GM23338 (cell line): ENCODE measurements around the gene LMO7. TPM values are rescaled to one million over a fixed set of nuclear protein-coding genes. Genes with fewer than 3 reads are reported as not detected.

Experiments
- ATAC-seq: fragments of 200-7000 bp; cut with Tn5 transposase; 3 replicates; pipeline ENCODE4 v1.9.1; 2020
- DNase-seq: peaks from one replicate; pipeline ENCODE4 v3.0.0-alpha.2; 2015; ENCODE audit warnings: low spot score
- H2AFZ ChIP-seq: fragments of 200-600 bp; sonication (generic); 2 replicates; pipeline ENCODE4 v1.8.0; 2016; ENCODE audit warnings: antibody characterized with exemption, mild to moderate bottlenecking, moderate library complexity
- H3F3A ChIP-seq: fragments of 200-600 bp; sonication (generic); replicated peaks from 2 replicates; pipeline ENCODE4 v1.8.0; 2017; ENCODE audit warnings: antibody characterized with exemption, mixed run types, low read depth
- H3K27ac ChIP-seq: fragments of 200-600 bp; sonication (generic); 2 replicates; pipeline ENCODE4 v1.6.1; 2016; ENCODE audit warnings: low read depth
- H3K27me3 ChIP-seq: fragments of 200-600 bp; sonication (generic); 2 replicates; pipeline ENCODE4 v1.8.0; 2016; ENCODE audit warnings: mild to moderate bottlenecking, mixed run types, moderate library complexity; ENCODE audit not compliant: insufficient read depth
- H3K36me3 ChIP-seq: fragments of 200-600 bp; sonication (generic); 2 replicates; pipeline ENCODE4 v1.8.0; 2016; ENCODE audit warnings: mild to moderate bottlenecking; ENCODE audit not compliant: insufficient read depth
- H3K4me1 ChIP-seq: fragments of 200-600 bp; sonication (generic); 2 replicates; pipeline ENCODE4 v1.8.0; 2016; ENCODE audit warnings: mild to moderate bottlenecking, moderate library complexity; ENCODE audit not compliant: insufficient read depth
- H3K4me2 ChIP-seq: fragments of 200-600 bp; sonication (generic); 2 replicates; pipeline ENCODE4 v1.7.1; 2017; ENCODE audit warnings: mixed run types
- H3K4me3 ChIP-seq: fragments of 200-600 bp; sonication (generic); 2 replicates; pipeline ENCODE4 v1.6.1; 2016; ENCODE audit warnings: mixed run types
- H3K79me2 ChIP-seq: fragments of 200-600 bp; sonication (generic); replicated peaks from 2 replicates; pipeline ENCODE4 v1.8.0; 2017; ENCODE audit warnings: mild to moderate bottlenecking; ENCODE audit not compliant: insufficient read depth
- H3K9me2 ChIP-seq: fragments of 200-600 bp; sonication (generic); 2 replicates; pipeline ENCODE4 v1.8.0; 2017; ENCODE audit not compliant: insufficient read depth
- H4K20me1 ChIP-seq: fragments of 200-600 bp; sonication (generic); replicated peaks from 2 replicates; pipeline ENCODE4 v1.8.0; 2017; ENCODE audit warnings: mild to moderate bottlenecking; ENCODE audit not compliant: insufficient read depth
- H3K27ac Mint-ChIP-seq: 2 replicates; pipeline ENCODE4 v1.8.0; 2020; ENCODE audit warnings: inconsistent platforms, mild to moderate bottlenecking, moderate library complexity, mixed read lengths
- H3K27me3 Mint-ChIP-seq: 3 replicates; pipeline ENCODE4 v1.8.0; 2022; ENCODE audit warnings: low read depth, mild to moderate bottlenecking, moderate library complexity, mixed read lengths, inconsistent platforms; ENCODE audit not compliant: insufficient read depth, poor library complexity
- H3K36me3 Mint-ChIP-seq: 3 replicates; pipeline ENCODE4 v1.8.0; 2021; ENCODE audit warnings: low read depth, mild to moderate bottlenecking, inconsistent platforms, moderate library complexity, mixed read lengths
- H3K4me1 Mint-ChIP-seq: 3 replicates; pipeline ENCODE4 v1.8.0; 2020; ENCODE audit warnings: mild to moderate bottlenecking, inconsistent platforms, mixed read lengths
- H3K4me3 Mint-ChIP-seq: 3 replicates; pipeline ENCODE4 v1.8.0; 2021; ENCODE audit warnings: moderate library complexity, mild to moderate bottlenecking, inconsistent platforms, mixed read lengths
- H3K9me3 Mint-ChIP-seq: 3 replicates; pipeline ENCODE4 v1.8.0; 2020; ENCODE audit warnings: moderate library complexity, mild to moderate bottlenecking, inconsistent platforms, mixed read lengths
- CREB1 ChIP-seq: fragments of 250-450 bp; sonication (Bioruptor Pico); IDR thresholded peaks from 2 replicates; pipeline ENCODE4 v1.5.0; 2020; ENCODE audit warnings: low read depth, mild to moderate bottlenecking, moderate library complexity
- CTCF ChIP-seq, 2 experiments: fragments of 200-600 bp in 1 of 2; sonication (generic) in 1 of 2; conservative IDR thresholded peaks; 2 replicates each; pipeline versions ENCODE4 v1.5.1 to v1.6.1; 2016 to 2017; ENCODE audit warnings: antibody characterized with exemption in 2 of 2, low read depth in 2 of 2, mild to moderate bottlenecking in 2 of 2, moderate library complexity in 1 of 2
- EZH2 ChIP-seq: fragments of 200-600 bp; sonication (generic); IDR thresholded peaks from one replicate; pipeline ENCODE4 v1.8.0; 2017; ENCODE audit warnings: antibody characterized with exemption, mild to moderate bottlenecking, low read depth; ENCODE audit not compliant: unreplicated experiment
- EZH2phosphoT487 ChIP-seq: fragments of 200-600 bp; sonication (generic); IDR thresholded peaks from one replicate; pipeline ENCODE4 v1.8.1; 2018; ENCODE audit warnings: antibody characterized with exemption; ENCODE audit not compliant: unreplicated experiment
- JUNB ChIP-seq: IDR thresholded peaks from one replicate; pipeline ENCODE4 v1.6.1; 2016; ENCODE audit warnings: antibody characterized with exemption; ENCODE audit not compliant: unreplicated experiment
- POLR2AphosphoS5 ChIP-seq: IDR thresholded peaks from 2 replicates; pipeline ENCODE4 v1.6.1; 2016; ENCODE audit warnings: antibody characterized with exemption, low read depth
- REST ChIP-seq: IDR thresholded peaks from one replicate; pipeline ENCODE4 v1.6.1; 2018; ENCODE audit warnings: antibody characterized with exemption; ENCODE audit not compliant: unreplicated experiment
- STAT1 ChIP-seq: IDR thresholded peaks from one replicate; pipeline ENCODE4 v1.6.1; 2016; ENCODE audit warnings: antibody characterized with exemption; ENCODE audit not compliant: unreplicated experiment
- ZNF114 ChIP-seq: fragments of 250-450 bp; sonication (Bioruptor Pico); IDR thresholded peaks from 2 replicates; pipeline ENCODE4 v1.5.0; 2020; ENCODE audit warnings: mild to moderate bottlenecking, moderate library complexity
- ZNF331 ChIP-seq: fragments of 250-450 bp; sonication (Bioruptor Pico); IDR thresholded peaks from 2 replicates; pipeline ENCODE4 v1.5.0; 2020; ENCODE audit warnings: low read depth, mild to moderate bottlenecking, moderate library complexity
- polyA plus RNA-seq: library from polyadenylated mRNA; unstranded; fragments of >200 nt; fragmentation: Nextera tagmentation; extraction: Ambion mirVana; gene quantifications from 2 replicates; pipeline ENCODE4 v1.2.1, GENCODE V29; 2016
- total RNA-seq: library from RNA; depleted of rRNA; stranded (reverse); fragments of >200 nt; shearing (Covaris generic); gene quantifications from 2 replicates; pipeline ENCODE4 v1.2.3, GENCODE V29; 2014
- TF ChIP-seq, protein P1 (sequence below): fragments of 250-450 bp; sonication (Bioruptor Pico); IDR thresholded peaks from 2 replicates; pipeline ENCODE4 v1.5.0; 2020; ENCODE audit warnings: mild to moderate bottlenecking, moderate library complexity
- TF ChIP-seq, protein P2 (sequence below): IDR thresholded peaks from 2 replicates; pipeline ENCODE4 v1.6.1; 2016; ENCODE audit warnings: antibody characterized with exemption

The LMO7 gene
- total and polyA plus RNA-seq, 2 experiments from 2014 or later, result 22.3 to 26.9 TPM

DNA sequence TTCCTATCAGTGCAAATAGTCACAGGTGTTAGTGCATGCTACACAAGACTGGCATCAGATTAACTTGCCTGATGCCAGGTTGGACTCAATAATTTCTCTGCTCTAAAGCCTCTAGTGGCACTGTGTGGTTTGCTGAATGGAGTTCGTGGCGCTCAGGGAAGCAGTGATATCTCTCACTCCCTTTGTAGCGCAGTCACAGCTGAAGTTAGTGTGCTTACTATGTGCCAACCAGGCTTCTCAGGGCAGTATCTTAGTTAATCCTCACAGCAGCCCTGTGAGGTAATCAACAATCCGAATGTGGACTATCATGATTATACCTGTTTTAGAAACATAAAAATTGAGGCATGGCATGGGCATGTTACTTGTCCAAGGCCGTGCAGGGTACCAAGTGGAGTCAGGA, 190.3 kb downstream of the LMO7 start:
- H3K27ac ChIP-seq, result no peak overlapping the region

More for the DNA sequence above, 190.3 kb downstream of the LMO7 start:
- Histone ChIP-seq H3K27me3 (no peaks in the 10 kb centered on the region), H3F3A (no peaks in the 10 kb centered on the region), H3K4me3 (no peak overlapping the region), H3K4me2 (no peak overlapping the region), H3K36me3 (no peaks in the 10 kb centered on the region), H3K9me2 (no peaks in the 10 kb centered on the region), H2AFZ (no peak overlapping the region), H3K4me1 (peaks cover 15% of the 10 kb centered on the region; the same call in 1 of the 2 replicates), H3K79me2 (no peaks in the 10 kb centered on the region), H4K20me1 (no peaks in the 10 kb centered on the region)
- Mint-ChIP-seq H3K27me3 (no peaks in the 10 kb centered on the region), H3K4me1 (peaks cover 30% of the 10 kb centered on the region), H3K27ac (no peak overlapping the region), H3K4me3 (no peak overlapping the region), H3K36me3 (peaks cover 20% of the 10 kb centered on the region; the same call in 2 of the 3 replicates), H3K9me3 (peaks cover 8% of the 10 kb centered on the region; the same call in 2 of the 3 replicates)
- TF ChIP-seq ZNF331 (CRISPR knock-in tag) (no peak), POLR2AphosphoS5 (no peak), CREB1 (CRISPR knock-in tag) (no peak), EZH2phosphoT487 (no peak), CTCF (conservative IDR thresholded peaks at IDR 0.05; ENCODE audit: low read depth in 2 of 2) (no peak), JUNB (no peak), STAT1 (no peak), ZNF114 (no peak), REST (no peak), EZH2 (no peak)
- TF ChIP-seq, protein P1, sequence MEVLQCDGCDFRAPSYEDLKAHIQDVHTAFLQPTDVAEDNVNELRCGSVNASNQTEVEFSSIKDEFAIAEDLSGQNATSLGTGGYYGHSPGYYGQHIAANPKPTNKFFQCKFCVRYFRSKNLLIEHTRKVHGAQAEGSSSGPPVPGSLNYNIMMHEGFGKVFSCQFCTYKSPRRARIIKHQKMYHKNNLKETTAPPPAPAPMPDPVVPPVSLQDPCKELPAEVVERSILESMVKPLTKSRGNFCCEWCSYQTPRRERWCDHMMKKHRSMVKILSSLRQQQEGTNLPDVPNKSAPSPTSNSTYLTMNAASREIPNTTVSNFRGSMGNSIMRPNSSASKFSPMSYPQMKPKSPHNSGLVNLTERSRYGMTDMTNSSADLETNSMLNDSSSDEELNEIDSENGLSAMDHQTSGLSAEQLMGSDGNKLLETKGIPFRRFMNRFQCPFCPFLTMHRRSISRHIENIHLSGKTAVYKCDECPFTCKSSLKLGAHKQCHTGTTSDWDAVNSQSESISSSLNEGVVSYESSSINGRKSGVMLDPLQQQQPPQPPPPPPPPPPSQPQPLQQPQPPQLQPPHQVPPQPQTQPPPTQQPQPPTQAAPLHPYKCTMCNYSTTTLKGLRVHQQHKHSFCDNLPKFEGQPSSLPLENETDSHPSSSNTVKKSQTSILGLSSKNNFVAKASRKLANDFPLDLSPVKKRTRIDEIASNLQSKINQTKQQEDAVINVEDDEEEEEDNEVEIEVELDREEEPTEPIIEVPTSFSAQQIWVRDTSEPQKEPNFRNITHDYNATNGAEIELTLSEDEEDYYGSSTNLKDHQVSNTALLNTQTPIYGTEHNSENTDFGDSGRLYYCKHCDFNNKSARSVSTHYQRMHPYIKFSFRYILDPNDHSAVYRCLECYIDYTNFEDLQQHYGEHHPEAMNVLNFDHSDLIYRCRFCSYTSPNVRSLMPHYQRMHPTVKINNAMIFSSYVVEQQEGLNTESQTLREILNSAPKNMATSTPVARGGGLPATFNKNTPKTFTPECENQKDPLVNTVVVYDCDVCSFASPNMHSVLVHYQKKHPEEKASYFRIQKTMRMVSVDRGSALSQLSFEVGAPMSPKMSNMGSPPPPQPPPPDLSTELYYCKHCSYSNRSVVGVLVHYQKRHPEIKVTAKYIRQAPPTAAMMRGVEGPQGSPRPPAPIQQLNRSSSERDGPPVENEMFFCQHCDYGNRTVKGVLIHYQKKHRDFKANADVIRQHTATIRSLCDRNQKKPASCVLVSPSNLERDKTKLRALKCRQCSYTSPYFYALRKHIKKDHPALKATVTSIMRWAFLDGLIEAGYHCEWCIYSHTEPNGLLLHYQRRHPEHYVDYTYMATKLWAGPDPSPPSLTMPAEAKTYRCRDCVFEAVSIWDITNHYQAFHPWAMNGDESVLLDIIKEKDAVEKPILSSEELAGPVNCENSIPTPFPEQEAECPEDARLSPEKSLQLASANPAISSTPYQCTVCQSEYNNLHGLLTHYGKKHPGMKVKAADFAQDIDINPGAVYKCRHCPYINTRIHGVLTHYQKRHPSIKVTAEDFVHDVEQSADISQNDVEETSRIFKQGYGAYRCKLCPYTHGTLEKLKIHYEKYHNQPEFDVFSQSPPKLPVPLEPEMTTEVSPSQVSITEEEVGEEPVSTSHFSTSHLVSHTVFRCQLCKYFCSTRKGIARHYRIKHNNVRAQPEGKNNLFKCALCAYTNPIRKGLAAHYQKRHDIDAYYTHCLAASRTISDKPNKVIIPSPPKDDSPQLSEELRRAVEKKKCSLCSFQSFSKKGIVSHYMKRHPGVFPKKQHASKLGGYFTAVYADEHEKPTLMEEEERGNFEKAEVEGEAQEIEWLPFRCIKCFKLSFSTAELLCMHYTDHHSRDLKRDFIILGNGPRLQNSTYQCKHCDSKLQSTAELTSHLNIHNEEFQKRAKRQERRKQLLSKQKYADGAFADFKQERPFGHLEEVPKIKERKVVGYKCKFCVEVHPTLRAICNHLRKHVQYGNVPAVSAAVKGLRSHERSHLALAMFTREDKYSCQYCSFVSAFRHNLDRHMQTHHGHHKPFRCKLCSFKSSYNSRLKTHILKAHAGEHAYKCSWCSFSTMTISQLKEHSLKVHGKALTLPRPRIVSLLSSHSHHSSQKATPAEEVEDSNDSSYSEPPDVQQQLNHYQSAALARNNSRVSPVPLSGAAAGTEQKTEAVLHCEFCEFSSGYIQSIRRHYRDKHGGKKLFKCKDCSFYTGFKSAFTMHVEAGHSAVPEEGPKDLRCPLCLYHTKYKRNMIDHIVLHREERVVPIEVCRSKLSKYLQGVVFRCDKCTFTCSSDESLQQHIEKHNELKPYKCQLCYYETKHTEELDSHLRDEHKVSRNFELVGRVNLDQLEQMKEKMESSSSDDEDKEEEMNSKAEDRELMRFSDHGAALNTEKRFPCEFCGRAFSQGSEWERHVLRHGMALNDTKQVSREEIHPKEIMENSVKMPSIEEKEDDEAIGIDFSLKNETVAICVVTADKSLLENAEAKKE (CRISPR knock-in tag), result no peak
- TF ChIP-seq, protein P2, sequence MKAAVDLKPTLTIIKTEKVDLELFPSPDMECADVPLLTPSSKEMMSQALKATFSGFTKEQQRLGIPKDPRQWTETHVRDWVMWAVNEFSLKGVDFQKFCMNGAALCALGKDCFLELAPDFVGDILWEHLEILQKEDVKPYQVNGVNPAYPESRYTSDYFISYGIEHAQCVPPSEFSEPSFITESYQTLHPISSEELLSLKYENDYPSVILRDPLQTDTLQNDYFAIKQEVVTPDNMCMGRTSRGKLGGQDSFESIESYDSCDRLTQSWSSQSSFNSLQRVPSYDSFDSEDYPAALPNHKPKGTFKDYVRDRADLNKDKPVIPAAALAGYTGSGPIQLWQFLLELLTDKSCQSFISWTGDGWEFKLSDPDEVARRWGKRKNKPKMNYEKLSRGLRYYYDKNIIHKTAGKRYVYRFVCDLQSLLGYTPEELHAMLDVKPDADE, result no peak
- ATAC-seq (no peak), DNase-seq (no peak)
